Gastrocnemius medialis (tissue), 4 donors: ENCODE results near the gene ASTN2.

Experiments used
- CTCF ChIP-seq, 5 experiments: fragments of 450-650 bp in 3 of 5; fragments of 200-600 bp in 2 of 5; sonication (generic) in 2 of 5; IDR thresholded peaks in 4 of 5; conservative IDR thresholded peaks in 1 of 5; 1 replicate in 4 of 5; 2 replicates in 1 of 5; pipeline ENCODE4 v1.5.1; 2016 to 2019; ENCODE audit warnings: antibody characterized with exemption in 5 of 5, mild to moderate bottlenecking in 3 of 5, moderate library complexity in 3 of 5
- POLR2A ChIP-seq, 2 donors: fragments of 450-650 bp; IDR thresholded peaks; one replicate each; pipeline ENCODE4 v1.6.1; 2017; ENCODE audit warnings: antibody characterized with exemption in 2 of 2, mild to moderate bottlenecking in 2 of 2, moderate library complexity in 2 of 2

- no peak for TF ChIP-seq CTCF (IDR thresholded peaks at IDR 0.05 in 4 of 5, conservative IDR thresholded peaks at IDR 0.05 in 1 of 5)
- TF ChIP-seq POLR2A (IDR thresholded peaks at IDR 0.05) = no peak
Observed at GRCh38 chr9:116741086-116741740, 673.6 kb downstream of the ASTN2 start.
